Transverse colon (tissue), 4 donors: ENCODE data around the gene C4orf51.

ENCODE experiments used
- CTCF ChIP-seq, 5 experiments: fragments of 200-600 bp in 3 of 5; fragments of 450-650 bp in 2 of 5; sonication (generic) in 3 of 5; IDR thresholded peaks; 1 replicate in 2 of 5; 2 replicates in 3 of 5; pipeline ENCODE4 v1.5.1; 2016 to 2017; ENCODE audit warnings: antibody characterized with exemption in 5 of 5, inconsistent platforms in 3 of 5, mild to moderate bottlenecking in 2 of 5, moderate library complexity in 1 of 5
- POLR2A ChIP-seq: fragments of 450-650 bp; IDR thresholded peaks from one replicate; pipeline ENCODE4 v1.6.1; 2016; ENCODE audit warnings: antibody characterized with exemption, mild to moderate bottlenecking, moderate library complexity
- POLR2AphosphoS5 ChIP-seq, 3 donors: sonication (generic); formaldehyde crosslinking; IDR thresholded peaks; one replicate each; pipeline ENCODE4 v1.6.1; 2016; ENCODE audit warnings: antibody characterized with exemption in 3 of 3

GRCh38 chr4:145680902-145681301 lies 956 bp downstream of the C4orf51 start:
- TF ChIP-seq POLR2AphosphoS5 (IDR thresholded peaks at IDR 0.05), result no peak
- TF ChIP-seq CTCF (IDR thresholded peaks at IDR 0.05), result no peak
- TF ChIP-seq POLR2A, result no peak
